ENCODE results near the gene NRN1L.

- no peak for TF ChIP-seq MXI1 (IDR thresholded peaks at IDR 0.05; ENCODE audit: borderline replicate concordance, low read depth, low read length)
- TF ChIP-seq CTCF (conservative IDR thresholded peaks at IDR 0.05; ENCODE audit: low read depth, low read length), result no peak
- no peak for TF ChIP-seq CEBPB (IDR thresholded peaks at IDR 0.05; ENCODE audit: low read depth, low read length)
- TF ChIP-seq BHLHE40 (IDR thresholded peaks at IDR 0.05; ENCODE audit: low read depth, low read length), result no peak
- TF ChIP-seq SMC3 (IDR thresholded peaks at IDR 0.05; ENCODE audit: low read depth, low read length), result no peak
- TF ChIP-seq POLR2A (IDR thresholded peaks at IDR 0.05; ENCODE audit: low read depth, low read length), result no peak
- TF ChIP-seq MAZ (IDR thresholded peaks at IDR 0.05; ENCODE audit: borderline replicate concordance, low read depth, low read length), result no peak
- no peak for TF ChIP-seq RCOR1 (IDR thresholded peaks at IDR 0.05; ENCODE audit: insufficient replicate concordance, low read length)
- no peak for TF ChIP-seq FOS (IDR thresholded peaks at IDR 0.05; ENCODE audit: low read depth, low read length)
- no peak for TF ChIP-seq CHD1 (IDR thresholded peaks at IDR 0.05; ENCODE audit: low read depth, low read length)
- no peak for TF ChIP-seq RAD21 (IDR thresholded peaks at IDR 0.05; ENCODE audit: low read length)
Measured at GRCh38 chr16:67872131-67872630, 12.5 kb upstream of the NRN1L start.
